NCI-H2081 (cell line): ENCODE results near the gene TUBB2B.

Experiments
- DNase-seq, 2 experiments: peaks; one replicate each; lab custom pipeline; 2025; lab: John Stamatoyannopoulos, UW

The TUBB2B gene

DNA sequence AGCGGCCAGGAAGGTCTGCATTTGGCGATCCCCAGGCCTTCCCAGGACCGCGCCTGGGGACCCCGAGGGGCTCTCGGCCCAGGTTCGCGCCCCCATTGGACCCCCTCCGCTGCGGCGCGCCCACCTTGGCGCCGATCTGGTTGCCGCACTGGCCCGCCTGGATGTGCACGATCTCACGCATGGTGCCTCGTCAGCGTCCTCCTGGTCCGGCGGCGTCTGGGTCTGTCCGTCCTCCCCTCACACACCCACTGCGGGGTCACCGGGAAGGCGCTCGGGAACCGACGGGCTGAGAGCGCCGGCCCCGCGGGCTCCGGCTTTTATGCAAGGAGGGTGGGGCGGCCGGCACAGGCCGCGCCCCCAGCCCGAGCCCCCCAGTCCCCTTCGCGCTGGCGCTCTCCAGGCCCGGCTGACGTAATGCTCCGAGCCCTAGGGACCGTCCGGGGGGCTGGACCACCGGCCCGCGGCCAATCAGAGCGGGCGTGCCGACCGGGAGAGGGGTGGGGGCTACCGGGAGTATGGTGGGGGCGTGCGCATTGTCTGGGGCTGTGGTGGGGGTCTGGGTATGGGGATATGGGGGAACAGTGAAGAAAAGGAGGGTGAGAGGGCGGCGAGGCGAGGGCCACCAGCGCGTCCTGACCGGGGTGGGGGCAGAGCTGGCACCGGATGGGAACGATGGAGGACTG lies at the start of gene TUBB2B:
TUBB2B (minus strand) TSS at position 291 of the 683 bp plus-strand sequence; CDS start at position 181, 110 bp downstream.
- peak; percentile 96 to 97 for DNase-seq

DNA sequence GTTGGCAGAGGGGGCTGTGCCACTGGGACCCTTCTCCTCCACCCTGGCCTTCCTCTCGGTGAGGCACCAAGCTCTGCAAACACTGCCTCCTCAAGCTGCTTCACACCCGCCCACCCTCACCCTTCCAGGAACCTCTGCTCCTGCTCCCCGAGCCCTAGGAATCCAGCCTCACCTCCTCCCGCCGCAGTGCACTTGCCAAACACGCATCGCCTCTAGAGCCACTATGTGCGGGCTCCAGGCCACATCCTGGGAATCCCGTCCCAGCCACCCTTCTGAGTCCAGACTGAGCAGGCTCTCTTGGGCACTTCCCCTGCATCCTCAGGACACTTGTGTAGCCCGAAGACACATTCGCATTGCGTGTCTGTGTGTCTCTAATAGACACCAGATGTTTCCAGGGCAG lies 49.8 kb upstream of the TUBB2B start:
- no peak for DNase-seq

DNA sequence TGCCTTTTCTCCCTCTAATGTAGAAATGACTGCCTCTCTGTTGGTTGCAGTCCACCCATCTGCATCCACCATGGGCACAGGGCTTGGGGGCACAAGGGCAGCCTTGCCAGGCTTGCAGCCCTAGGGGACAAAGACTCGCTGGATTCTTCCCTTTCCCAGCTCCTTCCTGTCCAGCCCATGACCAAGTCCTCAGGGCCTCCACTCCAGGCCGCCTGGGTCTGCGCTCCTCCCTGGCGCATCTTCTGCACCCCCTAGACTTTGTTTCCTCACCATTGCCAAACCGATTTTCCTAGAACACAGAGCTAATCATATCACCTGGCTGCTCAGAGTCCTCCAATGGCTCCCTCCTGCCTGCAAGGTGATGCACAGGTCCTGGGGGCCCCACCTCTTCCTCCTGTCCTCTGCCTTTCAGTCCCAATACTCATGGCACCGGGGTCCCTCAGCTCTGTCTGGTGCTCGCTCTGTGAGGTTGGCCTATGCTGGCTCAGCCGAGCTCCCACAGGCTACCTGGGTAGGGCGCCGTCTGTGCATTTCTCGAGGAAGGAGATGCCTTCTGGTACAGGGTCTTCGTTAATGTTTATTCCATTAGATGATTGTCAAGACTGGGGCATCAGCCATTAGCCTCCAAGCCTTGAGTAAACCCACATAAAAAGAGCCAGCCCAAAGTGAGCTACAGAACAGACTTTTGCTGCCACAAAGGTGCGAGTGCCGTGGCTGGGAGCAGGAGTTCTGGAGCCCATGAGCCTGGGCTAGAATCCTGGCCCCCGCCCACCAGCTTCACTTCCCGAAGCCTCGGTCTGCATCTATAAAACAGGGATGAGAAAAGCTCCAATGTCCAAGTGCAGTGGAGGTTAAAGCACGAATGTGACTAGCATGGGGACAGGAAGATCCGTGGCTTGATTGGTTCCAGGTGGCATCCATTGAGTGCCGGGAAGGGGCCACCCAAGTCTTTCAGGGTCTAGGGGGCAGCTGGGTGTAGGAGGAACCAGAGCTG lies 49.0 kb upstream of the TUBB2B start:
- DNase-seq = no peak

DNA sequence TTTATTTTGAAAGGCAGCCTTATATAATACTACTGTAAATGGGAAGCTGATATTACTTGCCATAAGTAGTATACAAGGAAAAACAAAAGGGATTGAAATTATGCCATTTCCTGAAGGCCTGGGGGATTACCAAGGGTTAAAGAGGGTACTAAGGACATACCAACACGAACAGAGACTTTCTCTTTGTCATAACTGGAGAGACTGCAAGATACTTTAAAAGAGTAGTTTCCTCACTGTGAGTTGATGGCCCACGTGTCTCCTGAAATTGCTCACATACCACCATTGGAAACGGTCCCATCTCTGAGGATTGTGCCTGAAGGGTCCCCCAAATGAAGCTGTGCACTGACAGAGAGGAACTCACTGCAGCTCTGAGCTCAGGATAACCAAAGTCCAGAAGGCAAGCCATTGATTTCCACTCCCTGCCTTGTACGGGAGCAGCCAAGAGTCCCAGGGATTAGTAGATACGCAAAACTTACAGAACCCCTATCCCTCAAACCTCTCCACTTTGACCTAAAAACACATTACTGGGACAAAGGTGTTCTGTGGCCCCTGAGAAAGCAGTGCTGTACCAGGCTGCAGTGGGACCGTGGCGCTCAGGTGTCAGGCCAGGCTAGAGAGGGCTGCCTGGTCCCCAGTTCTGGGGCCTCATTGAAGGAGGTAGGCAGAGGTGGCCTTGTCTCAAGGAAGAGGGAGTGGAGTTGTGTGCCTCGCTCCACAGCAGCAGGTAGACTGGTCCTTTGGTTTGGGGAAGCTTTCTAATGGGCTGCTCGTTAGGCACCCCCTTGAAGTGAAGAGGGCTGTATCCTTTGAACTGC lies 46.5 kb upstream of the TUBB2B start:
- DNase-seq = no peak

DNA sequence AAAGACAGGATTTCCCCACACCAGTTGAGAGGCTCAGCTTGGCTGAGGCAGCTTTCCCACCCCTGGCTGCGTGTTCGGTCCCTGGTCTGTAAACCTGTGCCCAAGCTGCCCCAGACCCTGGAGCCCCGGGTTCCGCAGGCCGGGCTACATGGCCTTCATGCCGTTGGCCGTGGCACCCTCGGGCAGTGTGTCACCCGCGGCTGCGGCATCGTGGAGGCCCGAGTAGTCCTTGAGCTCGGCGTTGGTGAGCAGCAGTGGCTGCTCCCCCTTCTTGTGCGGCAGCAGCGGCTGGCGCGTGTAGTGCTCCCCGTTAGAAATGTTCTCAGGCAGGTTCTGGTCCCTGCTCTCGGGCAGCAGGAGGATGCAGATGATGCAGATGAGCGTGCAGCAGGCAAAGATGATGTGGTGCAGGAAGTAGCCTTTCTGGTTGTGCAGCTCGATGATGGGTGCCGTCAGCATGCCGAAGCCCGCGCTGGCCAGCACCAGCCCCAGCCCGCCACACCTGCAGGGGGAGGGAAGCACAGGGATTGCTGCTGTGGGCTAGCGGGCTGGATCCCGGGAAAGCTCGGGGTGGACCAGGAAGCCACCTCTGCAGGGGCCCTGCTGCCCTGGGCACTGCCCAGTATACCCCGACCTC lies 45.6 kb upstream of the TUBB2B start:
- DNase-seq = no peak

DNA sequence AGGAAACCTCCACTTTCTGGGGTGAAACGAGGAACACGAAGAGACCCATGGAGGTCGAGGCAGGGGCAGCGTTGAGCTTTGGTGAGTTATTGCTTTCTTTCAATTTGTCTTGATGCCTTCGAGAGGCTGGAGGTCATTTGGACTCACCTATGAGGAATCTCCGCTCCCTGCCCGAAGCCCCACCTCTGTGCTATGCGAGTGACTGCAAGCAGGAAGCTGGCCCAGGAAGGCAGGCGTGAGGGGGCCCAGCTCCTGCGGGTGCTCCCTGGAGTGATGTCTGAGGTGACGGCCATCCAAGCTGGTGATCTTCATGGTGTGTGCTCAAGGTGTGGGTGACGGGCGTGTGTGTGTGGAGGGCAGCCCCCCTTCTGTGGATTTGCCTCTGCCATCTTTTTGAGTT lies 44.3 kb upstream of the TUBB2B start:
- no peak for DNase-seq

DNA sequence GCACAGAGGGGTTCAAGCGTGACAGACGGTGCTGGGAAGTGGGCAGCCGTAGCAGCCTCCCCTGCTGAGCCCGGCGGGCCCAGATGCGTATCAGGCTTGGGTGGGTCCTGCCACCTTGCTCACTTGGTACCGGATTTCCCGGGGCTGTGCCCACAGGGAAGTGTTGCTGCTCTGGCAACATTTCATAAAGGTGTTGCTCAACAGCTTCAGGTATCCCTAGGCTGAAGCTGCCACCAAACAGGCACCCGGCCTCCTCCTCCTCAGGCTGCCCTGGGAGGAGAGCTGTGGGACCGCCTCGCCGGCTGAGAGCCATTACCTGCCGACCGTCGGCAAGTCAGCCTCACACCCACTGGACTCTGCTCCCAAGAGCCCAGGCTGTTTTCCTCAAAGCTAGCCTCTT lies 42.8 kb upstream of the TUBB2B start:
- DNase-seq = no peak

DNA sequence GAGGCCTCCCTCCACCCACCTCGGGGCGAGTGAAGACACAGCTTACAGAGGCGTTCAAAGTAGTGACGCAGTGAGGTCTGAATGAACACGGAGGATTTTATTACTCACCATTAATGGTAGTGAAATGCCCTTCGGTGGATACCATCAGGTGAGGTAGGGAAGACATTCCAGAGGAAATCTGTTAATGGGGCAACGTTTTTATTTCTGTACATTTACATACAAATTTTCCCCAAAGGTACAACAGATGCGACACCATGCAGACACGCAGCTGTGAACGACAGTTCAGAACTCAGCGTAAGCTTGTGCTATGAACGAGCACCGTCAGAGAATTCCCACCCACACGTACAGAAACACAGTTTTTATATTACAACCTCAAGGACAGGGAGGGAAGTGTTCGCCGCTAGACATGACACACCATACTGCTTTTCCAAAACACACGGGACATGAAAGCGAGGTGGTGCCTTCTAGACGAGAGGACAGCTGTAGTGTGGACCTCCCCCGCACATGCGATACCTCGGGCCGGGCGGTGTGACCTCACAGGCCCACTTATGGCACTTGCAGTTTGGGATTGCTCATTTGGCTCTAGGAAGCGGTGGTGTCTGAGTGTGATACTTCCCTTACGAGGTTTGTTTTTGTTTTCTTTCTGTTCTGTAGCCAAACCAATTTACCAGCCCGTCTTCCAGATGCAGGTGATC lies 42.0 kb upstream of the TUBB2B start:
- no peak for DNase-seq

DNA sequence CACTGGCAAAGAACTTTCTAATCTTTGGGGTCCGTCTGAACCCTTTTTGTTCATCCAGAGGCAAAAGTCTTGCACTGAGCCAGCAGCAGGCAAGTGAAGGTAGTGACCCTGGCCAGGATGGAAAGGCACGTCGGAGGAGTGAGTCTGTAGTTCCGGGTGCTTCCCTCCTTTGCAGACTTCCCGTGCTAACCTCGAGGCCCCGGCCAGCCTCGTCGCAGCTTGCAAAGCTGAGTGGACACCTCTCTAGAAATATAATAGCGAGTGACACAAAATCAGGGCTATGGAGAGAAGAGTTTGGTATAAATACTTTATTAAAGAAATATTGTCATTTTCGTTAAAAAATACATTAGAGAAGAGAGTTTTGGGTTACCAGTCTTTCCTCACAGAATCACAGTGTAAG lies 41.2 kb upstream of the TUBB2B start:
- no peak for DNase-seq

DNA sequence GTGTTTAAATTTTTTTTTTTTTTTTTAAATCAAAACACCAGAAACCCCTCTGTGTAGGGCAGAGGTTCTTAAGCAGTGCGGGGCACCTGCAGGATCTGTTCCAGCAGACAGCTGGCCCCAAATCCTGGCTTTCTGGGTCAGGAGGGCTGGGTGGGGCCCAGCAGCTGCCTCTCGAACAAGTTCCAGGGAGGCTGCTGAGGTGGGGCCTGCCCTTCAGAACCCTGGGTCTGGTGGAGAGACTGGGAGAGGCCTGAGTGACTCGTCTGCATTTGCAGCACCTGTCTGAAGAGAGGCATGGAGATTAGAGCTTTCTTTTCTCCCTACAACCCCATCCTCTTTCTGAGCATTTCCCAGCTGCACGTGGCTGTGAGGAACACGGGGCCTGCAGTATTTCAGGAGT lies 39.7 kb upstream of the TUBB2B start:
- no peak for DNase-seq

DNA sequence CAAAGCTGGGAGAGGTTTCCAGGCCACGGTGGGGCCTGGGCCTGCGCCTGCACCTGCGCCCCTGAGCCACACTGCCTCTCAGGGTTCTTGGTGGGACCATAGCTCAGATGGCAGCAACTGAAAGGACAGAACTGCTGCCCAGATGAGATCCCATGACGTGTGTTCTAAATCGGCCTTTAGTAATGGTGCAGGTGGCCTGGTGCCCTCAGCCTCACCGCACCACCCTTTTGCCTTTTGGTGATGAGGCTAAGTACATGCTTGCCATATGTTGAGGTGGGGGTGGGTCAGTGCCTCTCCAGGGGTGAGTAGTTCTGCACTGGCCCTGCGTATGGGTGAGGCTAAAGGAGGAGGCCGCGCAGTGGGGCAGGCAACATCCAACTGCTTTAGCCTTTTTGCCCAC lies 38.7 kb upstream of the TUBB2B start:
- no peak for DNase-seq

DNA sequence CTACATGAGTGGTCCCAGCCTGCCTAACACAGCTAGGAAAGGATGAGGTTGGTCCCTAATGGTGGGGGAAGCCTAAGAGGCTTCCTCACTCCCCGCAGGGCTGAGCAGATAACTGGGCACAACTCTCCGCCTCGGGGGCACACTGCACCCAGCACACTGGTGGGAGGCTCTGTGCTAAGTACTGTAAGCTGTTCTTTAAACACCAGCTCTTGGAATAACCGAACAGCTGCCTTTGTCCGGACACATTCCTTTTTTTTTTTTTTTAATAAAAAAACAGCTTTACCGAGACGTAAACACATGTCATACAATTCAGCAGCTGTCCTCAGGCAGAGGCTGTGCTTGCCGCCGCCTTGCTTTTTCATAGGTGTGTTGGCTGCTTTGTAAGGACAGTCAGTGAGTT lies 38.2 kb upstream of the TUBB2B start:
- no peak for DNase-seq

DNA sequence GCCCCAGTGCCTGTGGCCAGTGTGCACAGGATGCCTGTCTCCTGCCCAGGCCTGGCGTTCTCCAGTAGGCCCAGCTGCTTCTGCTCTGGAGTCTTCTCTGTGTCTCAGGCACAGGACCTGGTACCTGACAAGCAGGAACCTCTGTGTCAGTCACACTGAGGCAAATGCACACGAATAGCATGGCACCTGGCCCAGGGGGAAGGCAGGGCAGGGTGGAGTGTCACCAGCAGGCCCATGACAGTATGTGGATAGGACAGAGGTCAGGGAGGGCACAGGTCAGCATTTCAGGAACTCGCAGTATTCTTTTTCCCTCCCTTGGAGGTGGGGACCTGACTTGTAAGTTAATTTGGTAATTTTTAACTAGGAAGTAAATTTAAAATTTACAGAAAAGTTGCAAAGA lies 36.9 kb upstream of the TUBB2B start:
- DNase-seq = no peak

DNA sequence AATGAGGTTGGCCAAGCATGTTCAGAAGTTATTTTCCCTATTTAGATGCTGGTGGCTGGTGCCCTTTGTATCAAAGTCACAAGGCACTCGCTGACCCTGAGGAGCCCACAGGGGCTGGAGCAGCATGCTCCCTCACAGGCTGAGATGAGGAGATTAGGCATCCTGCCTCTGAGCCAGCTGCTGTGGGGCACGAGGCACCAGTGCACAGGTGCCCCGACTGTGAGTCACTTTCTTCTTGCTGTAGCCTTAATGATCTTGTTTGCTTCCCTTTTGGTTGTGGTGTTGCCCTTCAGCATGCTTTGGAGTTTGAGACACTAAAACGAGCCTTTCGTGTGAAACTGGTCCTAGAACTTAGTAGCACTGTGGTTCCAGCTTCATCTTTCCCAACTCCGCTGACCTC lies 35.6 kb upstream of the TUBB2B start:
- no peak for DNase-seq

DNA sequence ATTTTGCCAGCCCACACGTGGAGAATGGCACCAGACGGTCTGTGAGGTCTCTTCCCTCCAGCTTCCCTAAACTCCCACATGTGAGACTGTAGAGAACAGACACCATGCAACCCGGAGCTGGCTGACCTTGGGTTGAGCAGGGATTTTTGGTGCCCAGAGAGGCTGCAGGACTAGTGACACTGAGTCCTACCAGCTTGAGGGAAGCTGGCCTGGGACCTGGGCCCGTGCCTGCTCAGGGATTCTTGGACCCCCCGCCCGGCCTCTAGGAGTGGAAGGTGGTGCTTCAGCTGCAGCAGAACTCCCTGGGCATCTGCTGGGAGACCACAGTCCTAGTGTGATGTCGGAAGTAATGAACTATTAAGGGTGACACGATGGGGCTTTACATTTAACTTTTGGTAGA lies 34.5 kb upstream of the TUBB2B start:
- DNase-seq = no peak

DNA sequence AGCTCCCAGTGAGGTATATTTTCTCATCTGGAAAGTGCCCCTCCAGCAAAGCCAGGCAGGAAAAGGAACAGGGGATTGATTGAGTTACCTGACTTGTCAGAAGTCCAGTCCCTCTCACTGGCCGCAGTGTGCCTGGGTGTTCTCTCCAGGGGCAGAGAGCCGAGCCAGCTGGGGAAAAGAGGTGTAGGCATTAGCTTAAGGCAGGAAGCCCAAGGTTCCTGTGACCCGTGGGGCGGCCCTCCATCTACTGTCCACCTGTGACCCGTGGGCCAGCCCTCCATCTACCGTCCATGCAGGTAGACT lies 34.0 kb upstream of the TUBB2B start:
- no peak for DNase-seq

DNA sequence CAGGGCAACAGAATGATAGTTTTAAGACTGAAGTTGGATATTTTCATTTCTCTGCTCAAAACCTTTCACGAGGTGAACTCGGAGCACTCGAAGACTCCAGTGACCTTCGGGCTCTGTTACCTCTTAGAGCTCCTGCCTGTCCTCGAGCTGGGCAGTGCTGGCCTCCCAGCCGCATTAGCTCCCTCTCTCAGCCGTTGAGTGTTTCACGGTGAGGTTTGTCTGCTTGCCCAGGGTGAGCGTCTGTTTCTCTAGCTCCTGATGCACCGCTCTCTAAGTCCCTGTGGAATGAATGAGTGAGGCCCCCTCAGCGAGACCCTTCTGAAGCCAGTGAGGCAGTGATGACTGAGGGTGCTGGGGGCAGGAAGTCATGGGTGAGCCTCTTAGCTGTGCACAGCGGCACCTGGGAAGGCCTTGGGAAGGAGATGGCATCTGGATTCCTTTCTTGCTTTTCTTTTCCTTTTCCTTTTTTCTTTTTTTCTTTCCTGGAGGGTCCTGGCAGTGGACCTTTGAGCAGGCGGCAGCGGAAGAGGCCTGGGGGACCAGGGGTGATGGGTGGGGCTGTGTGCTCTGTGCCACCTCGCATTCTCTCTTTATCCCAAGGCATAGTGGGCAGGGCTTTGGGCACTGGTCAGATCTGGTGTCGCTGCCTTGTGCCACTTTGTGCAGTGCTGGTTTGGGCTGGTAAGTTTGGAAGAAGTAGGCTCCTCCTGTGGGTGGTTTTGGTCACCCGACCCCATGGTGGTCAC lies 33.5 kb upstream of the TUBB2B start:
- no peak for DNase-seq

DNA sequence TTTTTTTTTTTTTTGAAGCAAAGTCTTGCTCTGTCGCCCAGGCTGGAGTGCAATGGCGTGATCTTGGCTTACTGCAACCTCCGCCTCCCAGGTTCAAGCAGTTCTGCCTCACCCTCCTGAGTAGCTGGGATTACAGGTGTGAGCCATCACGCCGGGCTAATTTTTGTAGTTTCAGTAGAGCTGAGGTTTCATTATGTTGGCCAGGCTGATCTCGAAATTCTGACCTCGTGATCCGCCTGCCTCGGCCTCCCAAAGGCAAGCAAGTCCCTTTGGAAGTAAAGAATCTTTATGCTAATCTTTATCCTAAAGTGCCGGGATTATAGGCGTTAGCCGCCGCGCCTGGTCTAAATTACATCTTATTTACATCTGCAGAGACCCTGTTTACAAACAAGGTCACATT lies 32.8 kb upstream of the TUBB2B start:
- no peak for DNase-seq

DNA sequence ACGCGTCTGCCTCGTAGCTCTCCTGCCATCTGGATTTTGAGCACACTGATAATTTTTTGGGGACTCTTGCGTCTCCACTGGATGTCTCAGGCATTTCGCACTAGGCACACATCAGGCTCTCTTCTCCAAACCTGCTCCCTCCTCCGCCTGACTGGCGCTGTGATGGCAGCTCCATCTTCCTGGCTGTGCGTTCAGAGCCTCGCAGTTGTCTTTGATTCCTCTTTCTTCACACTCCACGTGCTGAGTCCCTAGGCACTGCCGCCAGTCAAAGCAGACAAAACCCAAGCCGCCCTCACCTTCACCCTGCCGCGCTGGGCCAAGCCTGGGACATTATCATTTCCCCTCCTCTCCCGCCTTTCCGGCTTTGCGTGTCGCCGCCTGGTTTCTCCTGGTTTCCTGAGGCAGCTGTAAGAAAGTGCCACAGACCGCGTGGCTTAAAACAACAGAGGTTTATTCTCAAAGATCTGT lies 32.1 kb upstream of the TUBB2B start:
- DNase-seq = peak; percentile 10 to 50

DNA sequence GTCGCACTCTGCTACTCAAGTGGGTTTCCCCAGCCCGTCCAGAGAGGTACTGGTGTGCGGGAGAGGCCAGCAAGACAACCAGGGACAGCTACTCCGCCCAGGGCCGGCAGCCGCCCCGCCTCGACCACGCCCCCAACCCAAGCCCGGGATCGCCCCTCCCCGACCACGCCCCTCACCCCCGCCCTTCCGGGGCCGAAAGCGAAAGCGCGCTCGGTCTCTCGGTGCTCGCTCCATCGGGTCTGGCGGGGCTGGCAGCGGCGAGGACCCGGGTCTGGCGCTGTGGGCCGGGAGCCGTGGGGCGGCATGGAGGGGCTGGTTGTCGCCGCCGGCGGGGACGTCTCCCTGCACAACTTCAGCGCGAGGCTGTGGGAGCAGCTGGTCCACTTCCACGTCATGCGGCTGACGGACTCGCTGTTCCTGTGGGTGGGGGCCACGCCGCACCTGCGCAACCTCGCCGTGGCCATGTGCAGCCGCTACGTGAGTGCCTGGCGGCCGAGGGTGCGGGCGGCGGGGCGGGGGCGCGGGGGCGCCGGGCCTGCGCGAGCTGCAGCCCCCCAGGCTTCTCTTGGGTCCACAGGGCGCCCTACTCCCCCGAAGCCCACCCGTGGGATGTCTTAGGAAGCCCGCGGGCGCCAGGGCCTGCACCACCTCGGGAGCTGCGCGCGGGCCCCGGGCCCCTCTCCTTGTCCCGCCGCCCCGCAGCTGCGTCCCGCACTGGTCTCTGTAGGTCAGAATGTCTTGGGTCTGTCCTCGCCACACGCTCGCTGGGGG lies 31.5 kb upstream of the TUBB2B start, which contains the start of gene PSMG4:
PSMG4 (plus strand) TSS at position 228 of the 771 bp plus-strand sequence; CDS start at position 304, 76 bp downstream.
- peak; percentile 85 to 90 for DNase-seq
